K562 (cell line): Measurements from ENCODE around the gene ADAP2. TPM values are rescaled to one million over a fixed set of nuclear protein-coding genes. Genes with fewer than 3 reads are reported as not detected.

Source experiments
- EGR1 ChIP-seq: fragments of 450-650 bp; conservative IDR thresholded peaks from 2 replicates; pipeline ENCODE4 v1.6.1; 2017; ENCODE audit warnings: mild to moderate bottlenecking
- FIP1L1 ChIP-seq: fragments of 200-400 bp; formaldehyde crosslinking; IDR thresholded peaks from 2 replicates; pipeline ENCODE4 v1.6.1; 2018; ENCODE audit warnings: mild to moderate bottlenecking, low read depth, low read length; ENCODE audit not compliant: poor library complexity, severe bottlenecking
- HMG20A ChIP-seq: fragments of 450-650 bp; formaldehyde crosslinking; conservative IDR thresholded peaks from 2 replicates; pipeline ENCODE4 v1.4.0; 2020; ENCODE audit warnings: mild to moderate bottlenecking, mixed read lengths
- IFI16 ChIP-seq: fragments of 250-450 bp; sonication (Bioruptor Pico); IDR thresholded peaks from 2 replicates; pipeline ENCODE4 v2.1.2; 2022; ENCODE audit warnings: mild to moderate bottlenecking, inconsistent platforms
- NR2C1 ChIP-seq, 2 experiments: fragments of 450-650 bp; IDR thresholded peaks; 2 replicates each; pipeline ENCODE4 v1.6.1; 2017; ENCODE audit warnings: mild to moderate bottlenecking in 2 of 2, antibody characterized with exemption in 1 of 2, inconsistent platforms in 1 of 2, missing compliant biosample characterization in 1 of 2, missing genetic modification characterization in 1 of 2
- RBM17 ChIP-seq: fragments of 200-400 bp; formaldehyde crosslinking; IDR thresholded peaks from 2 replicates; pipeline ENCODE4 v1.6.1; 2017; ENCODE audit warnings: low read depth, mild to moderate bottlenecking, low read length, borderline replicate concordance
- RCOR1 ChIP-seq, 2 experiments: IDR thresholded peaks; 2 replicates each; pipeline ENCODE4 v1.6.1; 2012; ENCODE audit warnings: low read depth in 2 of 2, low read length in 2 of 2, borderline replicate concordance in 1 of 2, improper control_type of control experiment in 1 of 2
- SMAD2 ChIP-seq: fragments of 150-350 bp; IDR thresholded peaks from 2 replicates; pipeline ENCODE4 v1.6.1; 2014; ENCODE audit warnings: low read depth, mild to moderate bottlenecking, low read length
- SPI1 ChIP-seq: IDR thresholded peaks from 2 replicates; pipeline ENCODE4 v1.6.1; 2011; ENCODE audit warnings: low read depth, low read length, control low read depth, borderline replicate concordance
- TEAD1 ChIP-seq, 2 experiments: fragments of 450-650 bp in 1 of 2; sonication (generic) in 1 of 2; formaldehyde crosslinking; IDR thresholded peaks; 2 replicates each; pipeline versions ENCODE4 v1.4.0 to v1.8.0; 2020 to 2022; ENCODE audit warnings: mild to moderate bottlenecking in 2 of 2, missing genetic modification reagents in 1 of 2
- ZNF274 ChIP-seq: IDR thresholded peaks from 2 replicates; pipeline ENCODE4 v1.6.1; 2011; ENCODE audit warnings: low read depth, mild to moderate bottlenecking, low read length, moderate library complexity, borderline replicate concordance
- ZSCAN29 ChIP-seq: fragments of 450-650 bp; IDR thresholded peaks from 2 replicates; pipeline ENCODE4 v1.6.1; 2017
- ZZZ3 ChIP-seq: fragments of 450-650 bp; IDR thresholded peaks from 2 replicates; pipeline ENCODE4 v1.6.1; 2016; ENCODE audit warnings: antibody characterized with exemption, mild to moderate bottlenecking, moderate library complexity
- polyA plus RNA-seq, 8 experiments: library from polyadenylated mRNA; depleted of rRNA in 4 of 8; stranded (reverse) in 5 of 8; unstranded in 3 of 8; fragments of >200 nt; fragmentation: Nextera tagmentation in 2 of 8; fragmentation: Illumina TruSeq in 1 of 8; extraction: Ambion mirVana in 2 of 8; extraction: Trizol in 1 of 8; gene quantifications; 2 replicates each; pipeline versions ENCODE4 v1.2.1 to v1.2.3, GENCODE V29; 2011 to 2014; ENCODE audit warnings: inconsistent platforms in 1 of 8, missing spikeins in 1 of 8
- total RNA-seq, 7 experiments: library from RNA; depleted of rRNA in 6 of 7; stranded (reverse); fragments of >200 nt in 6 of 7; fragmentation: Illumina TruSeq in 2 of 7; extraction: Trizol in 2 of 7; gene quantifications; 2 replicates each; pipeline versions ENCODE4 v1.2.1 to v1.2.3, GENCODE V29; 2011 to 2021; ENCODE audit warnings: low replicate concordance in 1 of 7
- TF ChIP-seq, protein P1 (sequence below): fragments of 250-450 bp; sonication (Bioruptor Pico); IDR thresholded peaks from 2 replicates; pipeline ENCODE4 v1.4.0; 2020
- TF ChIP-seq, protein P2 (sequence below): sonication (generic); formaldehyde crosslinking; IDR thresholded peaks from 2 replicates; pipeline ENCODE4 v1.8.0; 2022; ENCODE audit warnings: mild to moderate bottlenecking, missing genetic modification reagents
- TF ChIP-seq, protein P3 (sequence below): sonication (generic); formaldehyde crosslinking; IDR thresholded peaks from 2 replicates; pipeline ENCODE4 v1.8.0; 2023; ENCODE audit warnings: mild to moderate bottlenecking, missing genetic modification reagents

The ADAP2 gene
- total and polyA plus RNA-seq, 9 of the 15 experiments (the other 6 are each of a cell fraction or from before 2014, with no cell fraction given) = 0.06 to 0.73 (median 0.23) TPM; not detected in 5

DNA sequence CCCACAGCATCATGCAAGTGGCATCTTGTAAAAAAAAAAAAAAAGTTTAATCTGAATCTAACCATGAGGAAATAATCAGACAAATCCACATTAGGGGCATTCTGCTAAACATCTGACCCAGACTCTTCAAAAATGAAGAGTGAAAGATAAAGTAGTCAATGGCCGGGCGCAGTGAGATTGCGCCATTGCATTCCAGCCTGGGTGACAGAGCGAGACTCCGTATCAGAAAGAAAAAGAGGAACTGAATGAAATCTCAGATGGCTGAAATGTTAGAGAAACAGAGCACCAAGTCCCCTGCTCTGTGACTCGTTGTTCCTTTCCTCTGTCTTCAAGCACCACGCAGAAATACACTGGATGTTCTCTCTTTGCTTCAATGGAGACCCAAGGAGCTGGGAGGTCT lies 36.4 kb downstream of the ADAP2 start (continued):
- TF ChIP-seq, protein P1, sequence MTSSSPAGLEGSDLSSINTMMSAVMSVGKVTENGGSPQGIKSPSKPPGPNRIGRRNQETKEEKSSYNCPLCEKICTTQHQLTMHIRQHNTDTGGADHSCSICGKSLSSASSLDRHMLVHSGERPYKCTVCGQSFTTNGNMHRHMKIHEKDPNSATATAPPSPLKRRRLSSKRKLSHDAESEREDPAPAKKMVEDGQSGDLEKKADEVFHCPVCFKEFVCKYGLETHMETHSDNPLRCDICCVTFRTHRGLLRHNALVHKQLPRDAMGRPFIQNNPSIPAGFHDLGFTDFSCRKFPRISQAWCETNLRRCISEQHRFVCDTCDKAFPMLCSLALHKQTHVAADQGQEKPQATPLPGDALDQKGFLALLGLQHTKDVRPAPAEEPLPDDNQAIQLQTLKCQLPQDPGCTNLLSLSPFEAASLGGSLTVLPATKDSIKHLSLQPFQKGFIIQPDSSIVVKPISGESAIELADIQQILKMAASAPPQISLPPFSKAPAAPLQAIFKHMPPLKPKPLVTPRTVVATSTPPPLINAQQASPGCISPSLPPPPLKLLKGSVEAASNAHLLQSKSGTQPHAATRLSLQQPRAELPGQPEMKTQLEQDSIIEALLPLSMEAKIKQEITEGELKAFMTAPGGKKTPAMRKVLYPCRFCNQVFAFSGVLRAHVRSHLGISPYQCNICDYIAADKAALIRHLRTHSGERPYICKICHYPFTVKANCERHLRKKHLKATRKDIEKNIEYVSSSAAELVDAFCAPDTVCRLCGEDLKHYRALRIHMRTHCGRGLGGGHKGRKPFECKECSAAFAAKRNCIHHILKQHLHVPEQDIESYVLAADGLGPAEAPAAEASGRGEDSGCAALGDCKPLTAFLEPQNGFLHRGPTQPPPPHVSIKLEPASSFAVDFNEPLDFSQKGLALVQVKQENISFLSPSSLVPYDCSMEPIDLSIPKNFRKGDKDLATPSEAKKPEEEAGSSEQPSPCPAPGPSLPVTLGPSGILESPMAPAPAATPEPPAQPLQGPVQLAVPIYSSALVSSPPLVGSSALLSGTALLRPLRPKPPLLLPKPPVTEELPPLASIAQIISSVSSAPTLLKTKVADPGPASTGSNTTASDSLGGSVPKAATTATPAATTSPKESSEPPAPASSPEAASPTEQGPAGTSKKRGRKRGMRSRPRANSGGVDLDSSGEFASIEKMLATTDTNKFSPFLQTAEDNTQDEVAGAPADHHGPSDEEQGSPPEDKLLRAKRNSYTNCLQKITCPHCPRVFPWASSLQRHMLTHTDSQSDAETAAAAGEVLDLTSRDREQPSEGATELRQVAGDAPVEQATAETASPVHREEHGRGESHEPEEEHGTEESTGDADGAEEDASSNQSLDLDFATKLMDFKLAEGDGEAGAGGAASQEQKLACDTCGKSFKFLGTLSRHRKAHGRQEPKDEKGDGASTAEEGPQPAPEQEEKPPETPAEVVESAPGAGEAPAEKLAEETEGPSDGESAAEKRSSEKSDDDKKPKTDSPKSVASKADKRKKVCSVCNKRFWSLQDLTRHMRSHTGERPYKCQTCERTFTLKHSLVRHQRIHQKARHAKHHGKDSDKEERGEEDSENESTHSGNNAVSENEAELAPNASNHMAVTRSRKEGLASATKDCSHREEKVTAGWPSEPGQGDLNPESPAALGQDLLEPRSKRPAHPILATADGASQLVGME (CRISPR knock-in tag) = no peak
- no peak for TF ChIP-seq NR2C1 (IDR thresholded peaks at IDR 0.05)
- TF ChIP-seq NR2C1 (tag; IDR thresholded peaks at IDR 0.05) = no peak
- no peak for TF ChIP-seq ZZZ3
- TF ChIP-seq TEAD1 (CRISPR knock-in tag; IDR thresholded peaks at IDR 0.05) = peak; percentile 75 to 79
- TF ChIP-seq ZNF274 = no peak
- TF ChIP-seq RBM17 = no peak
- TF ChIP-seq SPI1 = peak; percentile 99
- TF ChIP-seq SMAD2 = no peak
- TF ChIP-seq RCOR1 (IDR thresholded peaks at IDR 0.05; ENCODE audit: borderline replicate concordance in 1 of 2, low read depth in 2 of 2, low read length in 2 of 2) = peak in 1 of 2 experiments; percentile 60; a peak in 1 of 4 replicates
- TF ChIP-seq EGR1 = no peak
- TF ChIP-seq HMG20A (CRISPR knock-in tag) = no peak
- no peak for TF ChIP-seq FIP1L1
- TF ChIP-seq, protein P2, sequence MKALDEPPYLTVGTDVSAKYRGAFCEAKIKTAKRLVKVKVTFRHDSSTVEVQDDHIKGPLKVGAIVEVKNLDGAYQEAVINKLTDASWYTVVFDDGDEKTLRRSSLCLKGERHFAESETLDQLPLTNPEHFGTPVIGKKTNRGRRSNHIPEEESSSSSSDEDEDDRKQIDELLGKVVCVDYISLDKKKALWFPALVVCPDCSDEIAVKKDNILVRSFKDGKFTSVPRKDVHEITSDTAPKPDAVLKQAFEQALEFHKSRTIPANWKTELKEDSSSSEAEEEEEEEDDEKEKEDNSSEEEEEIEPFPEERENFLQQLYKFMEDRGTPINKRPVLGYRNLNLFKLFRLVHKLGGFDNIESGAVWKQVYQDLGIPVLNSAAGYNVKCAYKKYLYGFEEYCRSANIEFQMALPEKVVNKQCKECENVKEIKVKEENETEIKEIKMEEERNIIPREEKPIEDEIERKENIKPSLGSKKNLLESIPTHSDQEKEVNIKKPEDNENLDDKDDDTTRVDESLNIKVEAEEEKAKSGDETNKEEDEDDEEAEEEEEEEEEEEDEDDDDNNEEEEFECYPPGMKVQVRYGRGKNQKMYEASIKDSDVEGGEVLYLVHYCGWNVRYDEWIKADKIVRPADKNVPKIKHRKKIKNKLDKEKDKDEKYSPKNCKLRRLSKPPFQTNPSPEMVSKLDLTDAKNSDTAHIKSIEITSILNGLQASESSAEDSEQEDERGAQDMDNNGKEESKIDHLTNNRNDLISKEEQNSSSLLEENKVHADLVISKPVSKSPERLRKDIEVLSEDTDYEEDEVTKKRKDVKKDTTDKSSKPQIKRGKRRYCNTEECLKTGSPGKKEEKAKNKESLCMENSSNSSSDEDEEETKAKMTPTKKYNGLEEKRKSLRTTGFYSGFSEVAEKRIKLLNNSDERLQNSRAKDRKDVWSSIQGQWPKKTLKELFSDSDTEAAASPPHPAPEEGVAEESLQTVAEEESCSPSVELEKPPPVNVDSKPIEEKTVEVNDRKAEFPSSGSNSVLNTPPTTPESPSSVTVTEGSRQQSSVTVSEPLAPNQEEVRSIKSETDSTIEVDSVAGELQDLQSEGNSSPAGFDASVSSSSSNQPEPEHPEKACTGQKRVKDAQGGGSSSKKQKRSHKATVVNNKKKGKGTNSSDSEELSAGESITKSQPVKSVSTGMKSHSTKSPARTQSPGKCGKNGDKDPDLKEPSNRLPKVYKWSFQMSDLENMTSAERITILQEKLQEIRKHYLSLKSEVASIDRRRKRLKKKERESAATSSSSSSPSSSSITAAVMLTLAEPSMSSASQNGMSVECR (CRISPR knock-in tag) = no peak
- no peak for TF ChIP-seq IFI16 (CRISPR knock-in tag)
- TF ChIP-seq, protein P3, sequence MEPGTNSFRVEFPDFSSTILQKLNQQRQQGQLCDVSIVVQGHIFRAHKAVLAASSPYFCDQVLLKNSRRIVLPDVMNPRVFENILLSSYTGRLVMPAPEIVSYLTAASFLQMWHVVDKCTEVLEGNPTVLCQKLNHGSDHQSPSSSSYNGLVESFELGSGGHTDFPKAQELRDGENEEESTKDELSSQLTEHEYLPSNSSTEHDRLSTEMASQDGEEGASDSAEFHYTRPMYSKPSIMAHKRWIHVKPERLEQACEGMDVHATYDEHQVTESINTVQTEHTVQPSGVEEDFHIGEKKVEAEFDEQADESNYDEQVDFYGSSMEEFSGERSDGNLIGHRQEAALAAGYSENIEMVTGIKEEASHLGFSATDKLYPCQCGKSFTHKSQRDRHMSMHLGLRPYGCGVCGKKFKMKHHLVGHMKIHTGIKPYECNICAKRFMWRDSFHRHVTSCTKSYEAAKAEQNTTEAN (CRISPR knock-in tag) = no peak
- no peak for TF ChIP-seq ZSCAN29
